H1 (cell line): ENCODE data around the gene LAYN.

Experiments
- CBX8 ChIP-seq: fragments of 300-800, 300-1000 bp; sonication (generic); IDR thresholded peaks from 2 replicates; pipeline ENCODE4 v1.7.1; 2016; ENCODE audit warnings: low read depth, low read length, borderline replicate concordance
- CEBPB ChIP-seq: IDR thresholded peaks from 2 replicates; pipeline ENCODE4 v1.6.1; 2012; ENCODE audit warnings: low read depth, low read length
- CREB1 ChIP-seq: IDR thresholded peaks from 2 replicates; pipeline ENCODE4 v1.6.1; 2012; ENCODE audit warnings: inconsistent platforms
- EGR1 ChIP-seq: IDR thresholded peaks from 2 replicates; pipeline ENCODE4 v1.6.1; 2011; ENCODE audit warnings: low read depth, low read length, borderline replicate concordance
- EP300 ChIP-seq, 2 experiments: IDR thresholded peaks; 1 replicate in 1 of 2; 2 replicates in 1 of 2; pipeline ENCODE4 v1.6.1; 2011 to 2012; ENCODE audit warnings: low read depth in 2 of 2, low read length in 2 of 2, mild to moderate bottlenecking in 2 of 2, borderline replicate concordance in 1 of 2, inconsistent platforms in 1 of 2, moderate library complexity in 1 of 2
- EZH2 ChIP-seq: fragments of 200-600 bp; sonication (generic); IDR thresholded peaks from 2 replicates; pipeline ENCODE4 v1.7.1; 2012; ENCODE audit warnings: low read depth, mild to moderate bottlenecking, moderate library complexity, low read length, inconsistent platforms; ENCODE audit not compliant: severe bottlenecking
- GTF2F1 ChIP-seq: IDR thresholded peaks from 2 replicates; pipeline ENCODE4 v1.6.1; 2012; ENCODE audit warnings: low read depth, low read length, improper control_type of control experiment, borderline replicate concordance
- POLR2A ChIP-seq, 2 experiments: IDR thresholded peaks; 1 replicate in 1 of 2; 2 replicates in 1 of 2; pipeline ENCODE4 v1.6.1; 2011; ENCODE audit warnings: low read depth in 2 of 2, low read length in 2 of 2, mild to moderate bottlenecking in 2 of 2; ENCODE audit errors: control extremely low read depth in 1 of 2
- RXRA ChIP-seq: IDR thresholded peaks from 2 replicates; pipeline ENCODE4 v1.6.1; 2011; ENCODE audit warnings: low read depth, mild to moderate bottlenecking, low read length, moderate library complexity; ENCODE audit not compliant: insufficient read depth
- SIN3A ChIP-seq, 2 experiments: IDR thresholded peaks in 1 of 2; conservative IDR thresholded peaks in 1 of 2; 2 replicates each; pipeline ENCODE4 v1.6.1; 2011 to 2012; ENCODE audit warnings: low read length in 2 of 2, improper control_type of control experiment in 1 of 2, low read depth in 1 of 2, mild to moderate bottlenecking in 1 of 2
- TF ChIP-seq, protein P1 (sequence below), 3 experiments: IDR thresholded peaks; 1 replicate in 2 of 3; 2 replicates in 1 of 3; pipeline versions ENCODE4 v1.5.1 to v1.6.1; 2011; ENCODE audit warnings: low read length in 3 of 3, mild to moderate bottlenecking in 3 of 3, inconsistent platforms in 2 of 3, low read depth in 1 of 3, moderate library complexity in 1 of 3; ENCODE audit not compliant: insufficient read depth in 1 of 3; ENCODE audit errors: control extremely low read depth in 1 of 3

DNA sequence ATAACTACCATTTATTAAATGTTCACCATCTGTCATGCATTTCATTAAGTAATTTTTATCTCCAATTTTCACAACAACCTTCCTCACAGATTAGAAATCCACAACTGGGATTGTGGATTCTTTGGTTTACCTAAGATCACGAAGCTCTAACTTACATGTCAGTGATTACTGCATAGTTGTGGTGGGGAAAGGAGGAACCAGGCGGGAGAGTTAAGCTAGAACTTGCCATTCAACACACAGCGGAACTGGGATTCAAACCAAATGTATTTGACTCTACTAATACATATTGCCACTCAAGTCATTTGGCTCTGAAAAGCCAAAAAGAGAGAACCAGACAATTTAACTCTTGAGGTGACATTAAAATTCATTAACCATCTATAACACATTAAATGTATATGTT, 10.4 kb upstream of the LAYN start:
- TF ChIP-seq, protein P1, sequence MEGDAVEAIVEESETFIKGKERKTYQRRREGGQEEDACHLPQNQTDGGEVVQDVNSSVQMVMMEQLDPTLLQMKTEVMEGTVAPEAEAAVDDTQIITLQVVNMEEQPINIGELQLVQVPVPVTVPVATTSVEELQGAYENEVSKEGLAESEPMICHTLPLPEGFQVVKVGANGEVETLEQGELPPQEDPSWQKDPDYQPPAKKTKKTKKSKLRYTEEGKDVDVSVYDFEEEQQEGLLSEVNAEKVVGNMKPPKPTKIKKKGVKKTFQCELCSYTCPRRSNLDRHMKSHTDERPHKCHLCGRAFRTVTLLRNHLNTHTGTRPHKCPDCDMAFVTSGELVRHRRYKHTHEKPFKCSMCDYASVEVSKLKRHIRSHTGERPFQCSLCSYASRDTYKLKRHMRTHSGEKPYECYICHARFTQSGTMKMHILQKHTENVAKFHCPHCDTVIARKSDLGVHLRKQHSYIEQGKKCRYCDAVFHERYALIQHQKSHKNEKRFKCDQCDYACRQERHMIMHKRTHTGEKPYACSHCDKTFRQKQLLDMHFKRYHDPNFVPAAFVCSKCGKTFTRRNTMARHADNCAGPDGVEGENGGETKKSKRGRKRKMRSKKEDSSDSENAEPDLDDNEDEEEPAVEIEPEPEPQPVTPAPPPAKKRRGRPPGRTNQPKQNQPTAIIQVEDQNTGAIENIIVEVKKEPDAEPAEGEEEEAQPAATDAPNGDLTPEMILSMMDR (IDR thresholded peaks at IDR 0.05; ENCODE audit: control extremely low read depth in 1 of 3, insufficient read depth in 1 of 3, low read depth in 1 of 3, low read length in 3 of 3) = no peak
- TF ChIP-seq GTF2F1 (no peak), EZH2 (no peak), POLR2A (IDR thresholded peaks at IDR 0.05; ENCODE audit: control extremely low read depth in 1 of 2, low read depth in 2 of 2, low read length in 2 of 2) (no peak), CBX8 (no peak), SIN3A (conservative IDR thresholded peaks at IDR 0.05 in 1 of 2, IDR thresholded peaks at IDR 0.05 in 1 of 2; ENCODE audit: low read depth in 1 of 2, low read length in 2 of 2) (no peak), EGR1 (no peak), EP300 (IDR thresholded peaks at IDR 0.05; ENCODE audit: borderline replicate concordance in 1 of 2, low read depth in 2 of 2, low read length in 2 of 2) (no peak), CREB1 (no peak), CEBPB (no peak), RXRA (no peak)
